WTC11 (cell line): ENCODE measurements around the gene ERC2. TPM values are rescaled to one million over a fixed set of nuclear protein-coding genes. Genes with fewer than 3 reads are reported as not detected.

Experiments
- ATAC-seq: fragments of 200-7000 bp; cut with Tn5 transposase; 2 replicates; pipeline ENCODE4 v1.10.0; 2021; ENCODE audit warnings: mild to moderate bottlenecking, moderate library complexity
- CTCF ChIA-PET: fragments of 300-600 bp; sonication (Branson Sonifier 250); formaldehyde crosslinking; loops from one replicate; lab custom pipeline; 2021; ENCODE audit warnings: antibody characterized with exemption; lab: Charles Lee
- POLR2A ChIA-PET: fragments of 350-600 bp; sonication (Branson Sonifier 250); formaldehyde crosslinking; loops from one replicate; lab custom pipeline; 2021; ENCODE audit warnings: antibody characterized with exemption; lab: Charles Lee
- DNase-seq: peaks from one replicate; pipeline ENCODE4 v3.0.0; 2021; ENCODE audit warnings: low spot score
- H3K27ac Mint-ChIP-seq: 2 replicates; pipeline ENCODE4 v1.8.0; 2021; ENCODE audit warnings: mixed read lengths
- H3K27me3 Mint-ChIP-seq: 2 replicates; pipeline ENCODE4 v1.8.0; 2021; ENCODE audit warnings: low read depth, mild to moderate bottlenecking, moderate library complexity, mixed read lengths
- H3K36me3 Mint-ChIP-seq: 2 replicates; pipeline ENCODE4 v1.8.0; 2021; ENCODE audit warnings: mixed read lengths
- H3K4me1 Mint-ChIP-seq: 2 replicates; pipeline ENCODE4 v1.8.0; 2022; ENCODE audit warnings: mixed read lengths
- H3K4me3 Mint-ChIP-seq: 2 replicates; pipeline ENCODE4 v1.8.0; 2021; ENCODE audit warnings: mild to moderate bottlenecking, moderate library complexity, mixed read lengths
- H3K9me3 Mint-ChIP-seq: 2 replicates; pipeline ENCODE4 v1.8.0; 2021; ENCODE audit warnings: mixed read lengths
- ATF2 ChIP-seq: sonication (generic); formaldehyde crosslinking; IDR thresholded peaks from 2 replicates; pipeline ENCODE4 v1.8.1; 2022; ENCODE audit warnings: low read depth, missing genetic modification reagents, borderline replicate concordance
- CBFB ChIP-seq: sonication (generic); formaldehyde crosslinking; IDR thresholded peaks from 2 replicates; pipeline ENCODE4 v1.8.1; 2022; ENCODE audit warnings: mild to moderate bottlenecking, low read depth, missing genetic modification reagents
- ELF4 ChIP-seq: sonication (generic); formaldehyde crosslinking; IDR thresholded peaks from 2 replicates; pipeline ENCODE4 v1.8.1; 2022; ENCODE audit warnings: low read depth, mild to moderate bottlenecking, moderate library complexity, missing genetic modification reagents
- FOXP1 ChIP-seq: sonication (generic); formaldehyde crosslinking; IDR thresholded peaks from 2 replicates; pipeline ENCODE4 v1.8.0; 2022; ENCODE audit warnings: missing genetic modification reagents, mild to moderate bottlenecking, moderate library complexity, borderline replicate concordance
- GRHL2 ChIP-seq: fragments of 250-450 bp; sonication (Bioruptor Pico); IDR thresholded peaks from 2 replicates; pipeline ENCODE4 v1.8.0; 2022; ENCODE audit warnings: mild to moderate bottlenecking, moderate library complexity; ENCODE audit not compliant: insufficient replicate concordance, severe bottlenecking
- JAZF1 ChIP-seq: fragments of 250-450 bp; sonication (Bioruptor Pico); IDR thresholded peaks from 2 replicates; pipeline ENCODE4 v1.9.0; 2021; ENCODE audit warnings: moderate library complexity, mild to moderate bottlenecking, inconsistent platforms
- MXD4 ChIP-seq: fragments of 250-450 bp; sonication (Bioruptor Pico); IDR thresholded peaks from 2 replicates; pipeline ENCODE4 v1.8.0; 2021; ENCODE audit warnings: mild to moderate bottlenecking, moderate library complexity, borderline replicate concordance
- NFE2L1 ChIP-seq: sonication (generic); formaldehyde crosslinking; IDR thresholded peaks from 2 replicates; pipeline ENCODE4 v1.8.1; 2023; ENCODE audit warnings: missing genetic modification reagents
- NR2C2 ChIP-seq: sonication (generic); formaldehyde crosslinking; IDR thresholded peaks from 2 replicates; pipeline ENCODE4 v1.8.0; 2022; ENCODE audit warnings: mild to moderate bottlenecking, missing genetic modification reagents
- PRRX2 ChIP-seq: fragments of 250-450 bp; sonication (Bioruptor Pico); IDR thresholded peaks from 2 replicates; pipeline ENCODE4 v1.8.0; 2021; ENCODE audit warnings: mild to moderate bottlenecking
- SMAD4 ChIP-seq: sonication (generic); formaldehyde crosslinking; IDR thresholded peaks from 2 replicates; pipeline ENCODE4 v1.8.0; 2022; ENCODE audit warnings: mild to moderate bottlenecking, missing genetic modification reagents
- ZMAT4 ChIP-seq: fragments of 250-450 bp; sonication (Bioruptor Pico); IDR thresholded peaks from 2 replicates; pipeline ENCODE4 v1.9.0; 2021; ENCODE audit warnings: mild to moderate bottlenecking
- total RNA-seq: library from RNA; stranded (reverse); gene quantifications from 3 replicates; pipeline ENCODE4 v1.2.3, GENCODE V29; 2021
- TF ChIP-seq, protein P1 (sequence below): sonication (generic); formaldehyde crosslinking; IDR thresholded peaks from 2 replicates; pipeline ENCODE4 v1.8.0; 2022; ENCODE audit warnings: mild to moderate bottlenecking, missing genetic modification reagents
- TF ChIP-seq, protein P2 (sequence below): sonication (generic); formaldehyde crosslinking; IDR thresholded peaks from 2 replicates; pipeline ENCODE4 v1.8.1; 2023; ENCODE audit warnings: mild to moderate bottlenecking, moderate library complexity, missing genetic modification reagents
- TF ChIP-seq, protein P3 (sequence below): sonication (generic); formaldehyde crosslinking; IDR thresholded peaks from 2 replicates; pipeline ENCODE4 v1.8.1; 2022; ENCODE audit warnings: mild to moderate bottlenecking, moderate library complexity, missing genetic modification reagents
- TF ChIP-seq, protein P4 (sequence below): sonication (generic); formaldehyde crosslinking; IDR thresholded peaks from 2 replicates; pipeline ENCODE4 v1.8.0; 2022; ENCODE audit warnings: missing genetic modification reagents

ERC2 gene
- total RNA-seq, 1 experiment from 2014 or later = 23.5 TPM

DNA sequence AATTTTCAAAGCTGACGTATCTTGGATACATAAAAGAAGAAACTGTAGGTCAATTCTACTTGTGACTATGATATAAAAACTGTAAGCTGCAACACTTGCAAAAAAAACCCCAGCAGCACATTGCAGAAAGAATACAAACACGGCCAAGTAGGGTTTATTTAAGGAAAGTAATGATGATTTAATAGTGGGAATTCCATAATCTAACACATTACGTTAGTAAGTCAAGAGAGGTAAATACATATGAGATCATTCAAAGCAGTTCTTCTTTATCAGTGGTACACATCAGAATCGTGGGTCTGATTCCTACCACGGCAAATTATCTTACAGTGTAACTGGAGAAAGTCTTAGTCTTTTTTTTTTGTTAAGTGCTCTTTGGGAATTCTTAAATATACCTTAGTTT is 688.7 kb downstream of the ERC2 start (continued):
- no peak for TF ChIP-seq ATF2
- no peak for TF ChIP-seq FOXP1
- no peak for TF ChIP-seq NR2C2 (CRISPR knock-in tag)
- TF ChIP-seq MXD4 (CRISPR knock-in tag) = no peak
- TF ChIP-seq, protein P1, sequence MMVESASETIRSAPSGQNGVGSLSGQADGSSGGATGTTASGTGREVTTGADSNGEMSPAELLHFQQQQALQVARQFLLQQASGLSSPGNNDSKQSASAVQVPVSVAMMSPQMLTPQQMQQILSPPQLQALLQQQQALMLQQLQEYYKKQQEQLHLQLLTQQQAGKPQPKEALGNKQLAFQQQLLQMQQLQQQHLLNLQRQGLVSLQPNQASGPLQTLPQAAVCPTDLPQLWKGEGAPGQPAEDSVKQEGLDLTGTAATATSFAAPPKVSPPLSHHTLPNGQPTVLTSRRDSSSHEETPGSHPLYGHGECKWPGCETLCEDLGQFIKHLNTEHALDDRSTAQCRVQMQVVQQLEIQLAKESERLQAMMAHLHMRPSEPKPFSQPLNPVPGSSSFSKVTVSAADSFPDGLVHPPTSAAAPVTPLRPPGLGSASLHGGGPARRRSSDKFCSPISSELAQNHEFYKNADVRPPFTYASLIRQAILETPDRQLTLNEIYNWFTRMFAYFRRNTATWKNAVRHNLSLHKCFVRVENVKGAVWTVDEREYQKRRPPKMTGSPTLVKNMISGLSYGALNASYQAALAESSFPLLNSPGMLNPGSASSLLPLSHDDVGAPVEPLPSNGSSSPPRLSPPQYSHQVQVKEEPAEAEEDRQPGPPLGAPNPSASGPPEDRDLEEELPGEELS (CRISPR knock-in tag) = no peak
- no peak for TF ChIP-seq CBFB (CRISPR knock-in tag)
- TF ChIP-seq PRRX2 (CRISPR knock-in tag) = no peak
- no peak for TF ChIP-seq JAZF1 (CRISPR knock-in tag)
- TF ChIP-seq, protein P2, sequence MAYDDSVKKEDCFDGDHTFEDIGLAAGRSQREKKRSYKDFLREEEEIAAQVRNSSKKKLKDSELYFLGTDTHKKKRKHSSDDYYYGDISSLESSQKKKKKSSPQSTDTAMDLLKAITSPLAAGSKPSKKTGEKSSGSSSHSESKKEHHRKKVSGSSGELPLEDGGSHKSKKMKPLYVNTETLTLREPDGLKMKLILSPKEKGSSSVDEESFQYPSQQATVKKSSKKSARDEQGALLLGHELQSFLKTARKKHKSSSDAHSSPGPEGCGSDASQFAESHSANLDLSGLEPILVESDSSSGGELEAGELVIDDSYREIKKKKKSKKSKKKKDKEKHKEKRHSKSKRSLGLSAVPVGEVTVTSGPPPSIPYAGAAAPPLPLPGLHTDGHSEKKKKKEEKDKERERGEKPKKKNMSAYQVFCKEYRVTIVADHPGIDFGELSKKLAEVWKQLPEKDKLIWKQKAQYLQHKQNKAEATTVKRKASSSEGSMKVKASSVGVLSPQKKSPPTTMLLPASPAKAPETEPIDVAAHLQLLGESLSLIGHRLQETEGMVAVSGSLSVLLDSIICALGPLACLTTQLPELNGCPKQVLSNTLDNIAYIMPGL (CRISPR knock-in tag) = no peak
- TF ChIP-seq, all 79 proteins: peak for 0

- H3K4me1 Mint-ChIP-seq = peaks cover 9% of the 10 kb centered on the region
- DNase-seq = no peak
- H3K9me3 Mint-ChIP-seq = no peaks in the 10 kb centered on the region
- H3K27me3 Mint-ChIP-seq = no peaks in the 10 kb centered on the region
- H3K36me3 Mint-ChIP-seq = no peaks in the 10 kb centered on the region
- ChIA-PET POLR2A (no interaction called here), CTCF (no interaction called here)
- TF ChIP-seq NFE2L1 (CRISPR knock-in tag) = no peak
- TF ChIP-seq SMAD4 (CRISPR knock-in tag) = no peak
- TF ChIP-seq, protein P2 (CRISPR knock-in tag) = no peak
- TF ChIP-seq, protein P3, sequence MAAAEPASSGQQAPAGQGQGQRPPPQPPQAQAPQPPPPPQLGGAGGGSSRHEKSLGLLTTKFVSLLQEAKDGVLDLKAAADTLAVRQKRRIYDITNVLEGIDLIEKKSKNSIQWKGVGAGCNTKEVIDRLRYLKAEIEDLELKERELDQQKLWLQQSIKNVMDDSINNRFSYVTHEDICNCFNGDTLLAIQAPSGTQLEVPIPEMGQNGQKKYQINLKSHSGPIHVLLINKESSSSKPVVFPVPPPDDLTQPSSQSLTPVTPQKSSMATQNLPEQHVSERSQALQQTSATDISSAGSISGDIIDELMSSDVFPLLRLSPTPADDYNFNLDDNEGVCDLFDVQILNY (CRISPR knock-in tag) = no peak
- TF ChIP-seq, protein P4, sequence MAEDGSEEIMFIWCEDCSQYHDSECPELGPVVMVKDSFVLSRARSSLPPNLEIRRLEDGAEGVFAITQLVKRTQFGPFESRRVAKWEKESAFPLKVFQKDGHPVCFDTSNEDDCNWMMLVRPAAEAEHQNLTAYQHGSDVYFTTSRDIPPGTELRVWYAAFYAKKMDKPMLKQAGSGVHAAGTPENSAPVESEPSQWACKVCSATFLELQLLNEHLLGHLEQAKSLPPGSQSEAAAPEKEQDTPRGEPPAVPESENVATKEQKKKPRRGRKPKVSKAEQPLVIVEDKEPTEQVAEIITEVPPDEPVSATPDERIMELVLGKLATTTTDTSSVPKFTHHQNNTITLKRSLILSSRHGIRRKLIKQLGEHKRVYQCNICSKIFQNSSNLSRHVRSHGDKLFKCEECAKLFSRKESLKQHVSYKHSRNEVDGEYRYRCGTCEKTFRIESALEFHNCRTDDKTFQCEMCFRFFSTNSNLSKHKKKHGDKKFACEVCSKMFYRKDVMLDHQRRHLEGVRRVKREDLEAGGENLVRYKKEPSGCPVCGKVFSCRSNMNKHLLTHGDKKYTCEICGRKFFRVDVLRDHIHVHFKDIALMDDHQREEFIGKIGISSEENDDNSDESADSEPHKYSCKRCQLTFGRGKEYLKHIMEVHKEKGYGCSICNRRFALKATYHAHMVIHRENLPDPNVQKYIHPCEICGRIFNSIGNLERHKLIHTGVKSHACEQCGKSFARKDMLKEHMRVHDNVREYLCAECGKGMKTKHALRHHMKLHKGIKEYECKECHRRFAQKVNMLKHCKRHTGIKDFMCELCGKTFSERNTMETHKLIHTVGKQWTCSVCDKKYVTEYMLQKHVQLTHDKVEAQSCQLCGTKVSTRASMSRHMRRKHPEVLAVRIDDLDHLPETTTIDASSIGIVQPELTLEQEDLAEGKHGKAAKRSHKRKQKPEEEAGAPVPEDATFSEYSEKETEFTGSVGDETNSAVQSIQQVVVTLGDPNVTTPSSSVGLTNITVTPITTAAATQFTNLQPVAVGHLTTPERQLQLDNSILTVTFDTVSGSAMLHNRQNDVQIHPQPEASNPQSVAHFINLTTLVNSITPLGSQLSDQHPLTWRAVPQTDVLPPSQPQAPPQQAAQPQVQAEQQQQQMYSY = no peak
- TF ChIP-seq ELF4 = no peak
- TF ChIP-seq ZMAT4 (CRISPR knock-in tag) = no peak
- TF ChIP-seq GRHL2 (CRISPR knock-in tag) = no peak
- no peak overlapping the region for H3K4me3 Mint-ChIP-seq
- H3K27ac Mint-ChIP-seq = no peak overlapping the region
- no peak for ATAC-seq
These were observed 692.7 kb downstream of the ERC2 start for GRCh38 chr3:55775366-55776154.
